Natural killer cell (primary cell): Measurements from ENCODE around the gene KLHL22. TPM values are rescaled to one million over a fixed set of nuclear protein-coding genes. Genes with fewer than 3 reads are reported as not detected.

ENCODE experiments used
- ATAC-seq, 3 donors: fragments of 150-1000 bp in 2 of 3; fragments of 200-7000 bp in 1 of 3; cut with Tn5 transposase; 1 replicate in 1 of 3; 2 replicates in 2 of 3; pipeline ENCODE4 v1.10.0; 2021; ENCODE audit warnings: mild to moderate bottlenecking in 2 of 3, moderate library complexity in 2 of 3
- DNase-seq, 2 donors: peaks; one replicate each; pipeline versions ENCODE4 v3.0.0 to v3.0.0-alpha.2; 2013 to 2021; ENCODE audit warnings: mixed read lengths in 1 of 2
- H3K27ac ChIP-seq: one replicate; pipeline ENCODE4 v1.5.1; 2013; ENCODE audit warnings: mild to moderate bottlenecking, low read length
- H3K27me3 ChIP-seq: one replicate; pipeline ENCODE4 v1.6.1; 2013; ENCODE audit warnings: low read length; ENCODE audit not compliant: control insufficient read depth, insufficient read depth
- H3K36me3 ChIP-seq: one replicate; pipeline ENCODE4 v1.6.1; 2013; ENCODE audit warnings: low read length; ENCODE audit not compliant: control insufficient read depth, insufficient read depth
- H3K4me1 ChIP-seq: one replicate; pipeline ENCODE4 v1.6.1; 2013; ENCODE audit warnings: low read length; ENCODE audit not compliant: control insufficient read depth, insufficient read depth
- H3K4me3 ChIP-seq: one replicate; pipeline ENCODE4 v1.5.1; 2013; ENCODE audit warnings: low read length
- H3K9me3 ChIP-seq: one replicate; pipeline ENCODE4 v1.6.1; 2013; ENCODE audit warnings: low read length; ENCODE audit not compliant: control insufficient read depth, insufficient read depth
- H3K27ac Mint-ChIP-seq, 2 donors: one replicate each; pipeline ENCODE4 v1.8.0; 2022; ENCODE audit warnings: mild to moderate bottlenecking in 2 of 2, mixed read lengths in 2 of 2, moderate library complexity in 1 of 2
- H3K27me3 Mint-ChIP-seq, 2 donors: one replicate each; pipeline ENCODE4 v1.8.0; 2022; ENCODE audit warnings: low read depth in 2 of 2, mixed read lengths in 2 of 2
- H3K36me3 Mint-ChIP-seq: one replicate; pipeline ENCODE4 v1.8.0; 2022; ENCODE audit warnings: mixed read lengths
- H3K4me1 Mint-ChIP-seq, 2 donors: one replicate each; pipeline ENCODE4 v1.8.0; 2022; ENCODE audit warnings: mixed read lengths in 2 of 2
- H3K4me3 Mint-ChIP-seq: one replicate; pipeline ENCODE4 v1.8.0; 2022; ENCODE audit warnings: mild to moderate bottlenecking, moderate library complexity, mixed read lengths
- H3K9me3 Mint-ChIP-seq, 2 donors: one replicate each; pipeline ENCODE4 v1.8.0; 2022; ENCODE audit warnings: mixed read lengths in 2 of 2
- CTCF ChIP-seq: fragments of 200-600 bp; IDR thresholded peaks from one replicate; pipeline ENCODE4 v1.8.0; 2022; ENCODE audit warnings: antibody characterized with exemption
- WGBS: methylation state at CpG from one replicate; pipeline ENCODE4 v1.1.7; 2013; ENCODE audit warnings: missing lambda C conversion rate; ENCODE audit not compliant: insufficient coverage; 5-methylcytosine and 5-hydroxymethylcytosine counted together
- intact Hi-C: fragments of 100-400 bp; cut with micrococcal nuclease; formaldehyde crosslinking; loops from one replicate; pipeline ENCODE4 v1.14.2; 2022
- total RNA-seq, 4 donors: library from RNA; stranded (reverse); fragments of 120-200 nt in 1 of 4; gene quantifications; one replicate each; pipeline versions ENCODE4 v1.2.3 to v1.2.4, GENCODE V29; 2013 to 2022

The KLHL22 gene
- total RNA-seq, 3 donors from 2014 or later (not counting 1 experiment from before 2014, with no cell fraction given), result 26.5 to 53.0 (median 31.0) TPM

- no peaks in the 10 kb centered on the region for H3K36me3 Mint-ChIP-seq
- intact Hi-C loops, result no loop called here
- H3K27ac Mint-ChIP-seq, result peak overlapping the region in 1 of 2 donors; percentile 41
- WGBS, result 91% methylated on average over 6 of the region's 6 CpGs
- H3K9me3 ChIP-seq, result no peaks in the 10 kb centered on the region
- TF ChIP-seq CTCF, result no peak
- H3K4me1 Mint-ChIP-seq, result peaks cover 7 to 8% of the 10 kb centered on the region in 2 donors
- no peaks in the 10 kb centered on the region for H3K9me3 Mint-ChIP-seq
- ATAC-seq (no peak), DNase-seq (no peak)
- no peak overlapping the region for H3K4me3 ChIP-seq
- no peak overlapping the region for H3K27ac ChIP-seq
- H3K27me3 Mint-ChIP-seq, result no peaks in the 10 kb centered on the region
- H3K36me3 ChIP-seq, result peaks cover 11% of the 10 kb centered on the region
- no peak overlapping the region for H3K4me3 Mint-ChIP-seq
- peaks cover 12% of the 10 kb centered on the region for H3K4me1 ChIP-seq
- no peaks in the 10 kb centered on the region for H3K27me3 ChIP-seq
These were observed 26.3 kb downstream of the KLHL22 start for GRCh38 chr22:20469110-20469868.

- Mint-ChIP-seq H3K4me1 (peaks cover 27 to 28% of the 10 kb centered on the region in 2 donors), H3K27me3 (no peaks in the 10 kb centered on the region), H3K27ac (no peak overlapping the region), H3K36me3 (no peaks in the 10 kb centered on the region), H3K4me3 (no peak overlapping the region), H3K9me3 (no peaks in the 10 kb centered on the region)
- Histone ChIP-seq H3K9me3 (no peaks in the 10 kb centered on the region), H3K4me1 (peaks cover 30% of the 10 kb centered on the region), H3K36me3 (peaks cover 11% of the 10 kb centered on the region), H3K27ac (no peak overlapping the region), H3K27me3 (no peaks in the 10 kb centered on the region), H3K4me3 (no peak overlapping the region)
- WGBS, result 91% methylated on average over 3 of the region's 3 CpGs
- DNase-seq, result no peak
- intact Hi-C loops, result no loop called here
- ATAC-seq, result no peak
- no peak for TF ChIP-seq CTCF
These were observed 28.8 kb downstream of the KLHL22 start for GRCh38 chr22:20466659-20467379.

- Histone ChIP-seq H3K27me3 (no peaks in the 10 kb centered on the region), H3K27ac (no peak overlapping the region), H3K4me1 (peaks cover 30% of the 10 kb centered on the region), H3K9me3 (no peaks in the 10 kb centered on the region), H3K4me3 (no peak overlapping the region), H3K36me3 (peaks cover 6% of the 10 kb centered on the region)
- Mint-ChIP-seq H3K36me3 (no peaks in the 10 kb centered on the region), H3K27ac (peak overlapping the region in 1 of 2 donors; percentile 27), H3K9me3 (no peaks in the 10 kb centered on the region), H3K4me3 (no peak overlapping the region), H3K27me3 (no peaks in the 10 kb centered on the region), H3K4me1 (peaks cover 27 to 28% of the 10 kb centered on the region in 2 donors)
- WGBS, result 88% methylated on average over 5 of the region's 5 CpGs
- intact Hi-C loops, result no loop called here
- TF ChIP-seq CTCF, result no peak
- DNase-seq, result peak in 1 of 2 donors; percentile 39
- ATAC-seq, result no peak
These were observed 29.9 kb downstream of the KLHL22 start for GRCh38 chr22:20465759-20466077.
